SJCRH30 (cell line): ENCODE measurements around the gene C9orf50. TPM values are rescaled to one million over a fixed set of nuclear protein-coding genes. Genes with fewer than 3 reads are reported as not detected.
"Not testable (repeated sequence)": the region's sequence is repeated elsewhere in the genome, so short reads cannot be mapped to it uniquely, and the experiment has no call there.

Experiments used
- DNase-seq, 2 experiments: peaks; one replicate each; pipeline ENCODE4 v3.0.0-alpha.2; 2015 to 2020
- H3K27ac ChIP-seq: fragments of 250-450 bp; sonication (Bioruptor Pico); 2 replicates; pipeline ENCODE4 v1.5.1; 2020; ENCODE audit warnings: mild to moderate bottlenecking, moderate library complexity
- H3K27me3 ChIP-seq: fragments of 250-450 bp; sonication (Bioruptor Pico); 2 replicates; pipeline ENCODE4 v1.5.1; 2020; ENCODE audit warnings: mild to moderate bottlenecking, moderate library complexity
- H3K36me3 ChIP-seq: fragments of 250-450 bp; sonication (Bioruptor Pico); 2 replicates; pipeline ENCODE4 v1.5.1; 2020; ENCODE audit warnings: mild to moderate bottlenecking, moderate library complexity
- H3K4me1 ChIP-seq: fragments of 250-450 bp; sonication (Bioruptor Pico); 2 replicates; pipeline ENCODE4 v1.5.1; 2020; ENCODE audit warnings: mild to moderate bottlenecking, moderate library complexity
- H3K4me3 ChIP-seq: fragments of 250-450 bp; sonication (Bioruptor Pico); 2 replicates; pipeline ENCODE4 v1.5.1; 2020; ENCODE audit warnings: mild to moderate bottlenecking, moderate library complexity
- H3K9me3 ChIP-seq: fragments of 250-450 bp; sonication (Bioruptor Pico); replicated peaks from 2 replicates; pipeline ENCODE4 v1.5.1; 2020; ENCODE audit warnings: mild to moderate bottlenecking, moderate library complexity
- total RNA-seq: library from RNA; depleted of rRNA; stranded (reverse); fragments of >200 nt; shearing (Covaris generic); gene quantifications from 2 replicates; pipeline ENCODE4 v1.2.3, GENCODE V29; 2014; rRNA removed

The C9orf50 gene, protein sequence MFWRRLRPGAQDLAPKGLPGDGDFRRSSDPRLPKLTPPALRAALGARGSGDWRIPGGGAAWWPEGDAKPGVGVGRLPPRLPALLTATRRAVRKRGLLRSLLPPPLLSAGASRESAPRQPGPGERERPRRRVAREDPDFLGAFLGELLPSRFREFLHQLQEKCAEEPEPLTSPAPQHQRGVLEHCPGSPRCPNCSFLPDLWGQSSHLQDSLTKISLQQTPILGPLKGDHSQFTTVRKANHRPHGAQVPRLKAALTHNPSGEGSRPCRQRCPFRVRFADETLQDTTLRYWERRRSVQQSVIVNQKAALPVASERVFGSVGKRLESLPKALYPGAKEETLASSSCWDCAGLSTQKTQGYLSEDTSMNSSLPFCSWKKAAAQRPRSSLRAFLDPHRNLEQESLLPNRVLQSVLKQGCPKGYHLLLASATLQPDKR
- total RNA-seq = not detected in 2 replicates

DNA sequence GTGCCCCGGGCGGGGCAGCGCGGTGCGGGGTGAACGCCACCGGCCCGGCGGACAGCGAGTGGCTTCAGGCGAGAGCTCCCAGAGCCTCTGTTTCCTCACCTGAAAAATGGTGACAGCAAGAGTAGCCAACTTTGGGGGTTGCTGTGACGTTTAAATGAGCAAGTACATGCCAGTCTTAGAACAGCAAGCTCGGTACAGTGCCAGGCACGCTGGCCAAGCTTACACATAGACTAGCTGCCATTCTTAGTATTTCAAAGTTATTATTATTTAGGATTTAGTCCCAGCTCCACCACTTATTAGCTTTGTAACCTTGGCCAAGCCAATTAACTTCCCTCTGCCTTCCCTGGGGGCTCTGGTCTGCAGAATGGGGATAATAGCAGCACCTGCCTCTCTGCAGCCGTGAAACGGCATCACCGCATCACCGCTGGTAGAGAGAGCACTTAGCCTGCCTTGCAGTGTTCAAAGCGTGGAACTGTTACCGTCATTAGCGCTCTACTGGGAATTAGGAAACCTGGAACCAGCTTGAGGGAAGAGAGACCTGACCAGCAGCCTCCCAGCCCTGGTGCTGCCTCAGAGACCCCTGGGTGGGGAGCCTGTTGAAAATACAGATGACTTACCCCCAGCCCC is at the start of gene C9orf50:
Gene C9orf50 (minus strand): TSS at position 433 of the 627 bp plus-strand sequence. CDS start 527 bp downstream, outside the sequence.
- Histone ChIP-seq H3K4me3 (peak within 1 kb of the TSS; percentile 51), H3K27ac (no peak within 1 kb of the TSS), H3K36me3 (no peaks in the 10 kb centered on the region), H3K4me1 (no peaks in the 10 kb centered on the region), H3K27me3 (peaks cover 23% of the 10 kb centered on the region), H3K9me3 (no peaks in the 10 kb centered on the region)
- DNase-seq = no peak

DNA sequence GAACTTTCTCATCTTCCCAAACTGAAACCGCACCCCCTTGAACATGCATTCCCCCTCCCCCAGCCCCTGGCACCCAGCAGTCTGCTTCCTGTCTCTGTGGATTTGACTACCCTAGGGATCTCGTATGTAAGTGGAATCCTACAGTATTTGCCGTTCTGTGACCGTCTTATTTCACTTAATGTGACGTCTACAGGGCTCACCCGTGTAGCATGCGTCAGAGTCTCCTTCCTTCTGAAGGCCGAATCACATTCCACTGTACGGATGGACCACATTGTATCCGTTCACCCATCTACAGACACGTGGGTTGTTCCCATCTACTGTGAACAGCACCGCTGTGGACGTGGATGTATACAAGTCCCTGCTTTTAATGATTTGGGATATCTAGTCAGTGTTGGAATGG is 49.0 kb upstream of the C9orf50 start:
- H3K4me1 ChIP-seq = peaks cover 10% of the 10 kb centered on the region
- no peaks in the 10 kb centered on the region for H3K9me3 ChIP-seq
- H3K27ac ChIP-seq = no peak overlapping the region
- no peaks in the 10 kb centered on the region for H3K36me3 ChIP-seq
- no peak overlapping the region for H3K4me3 ChIP-seq
- peaks cover 43% of the 10 kb centered on the region for H3K27me3 ChIP-seq
- no peak for DNase-seq

DNA sequence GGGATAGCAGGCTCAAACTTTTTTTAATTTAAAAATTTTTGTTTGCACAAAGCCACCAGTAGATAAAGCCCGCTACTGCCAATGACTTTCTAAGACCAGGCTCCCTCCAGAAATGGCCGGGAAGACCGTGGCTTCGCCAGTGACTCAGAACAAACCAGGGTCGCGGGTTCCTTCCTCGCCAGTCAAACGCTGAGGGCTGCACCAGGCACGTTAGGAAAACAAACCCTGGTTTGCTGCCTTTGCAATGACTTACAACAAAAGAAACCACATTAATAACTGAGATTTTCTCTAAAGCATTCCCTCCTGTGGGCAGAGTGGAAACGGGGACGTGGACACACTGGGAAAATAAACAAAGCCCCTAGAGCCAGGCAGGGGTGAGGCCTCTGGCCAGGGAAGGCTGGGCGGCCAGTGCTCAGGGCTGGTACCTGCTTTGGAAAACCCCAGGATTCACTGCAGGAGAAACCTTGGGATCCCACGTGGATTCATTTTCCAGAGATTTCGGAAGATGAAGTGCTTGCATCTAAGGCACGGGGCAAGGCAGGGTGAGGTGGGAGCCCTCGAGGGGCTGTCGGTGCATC is 48.3 kb upstream of the C9orf50 start:
- H3K36me3 ChIP-seq = no peaks in the 10 kb centered on the region
- peaks cover 10% of the 10 kb centered on the region for H3K4me1 ChIP-seq
- H3K27ac ChIP-seq = no peak overlapping the region
- peaks cover 43% of the 10 kb centered on the region for H3K27me3 ChIP-seq
- no peak overlapping the region for H3K4me3 ChIP-seq
- H3K9me3 ChIP-seq = no peaks in the 10 kb centered on the region
- peak; percentile 42 to 44 for DNase-seq

DNA sequence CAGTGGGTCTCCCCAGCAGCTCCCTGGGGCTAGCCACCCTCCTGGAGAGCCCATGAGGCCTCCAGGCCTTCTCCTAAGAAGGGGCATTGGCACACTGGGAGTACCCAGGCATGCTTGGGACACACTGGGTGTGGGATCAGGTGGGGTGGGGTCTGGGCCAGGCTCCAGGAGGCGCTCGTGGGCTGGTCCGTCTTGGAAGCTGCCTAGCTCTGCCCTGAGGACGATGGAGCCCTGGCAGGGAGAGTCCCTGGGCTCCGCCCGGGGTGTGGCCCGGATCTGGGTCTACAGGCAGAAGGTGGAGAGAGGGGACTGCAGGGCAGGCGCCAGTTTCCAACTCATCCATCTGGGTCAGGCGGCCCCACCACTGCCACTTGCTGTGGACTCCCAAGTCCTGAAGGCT is 46.9 kb upstream of the C9orf50 start:
- Histone ChIP-seq H3K4me3 (no peak overlapping the region), H3K36me3 (no peaks in the 10 kb centered on the region), H3K27ac (no peak overlapping the region), H3K9me3 (no peaks in the 10 kb centered on the region), H3K27me3 (peaks cover 45% of the 10 kb centered on the region), H3K4me1 (no peaks in the 10 kb centered on the region)
- DNase-seq = no peak

DNA sequence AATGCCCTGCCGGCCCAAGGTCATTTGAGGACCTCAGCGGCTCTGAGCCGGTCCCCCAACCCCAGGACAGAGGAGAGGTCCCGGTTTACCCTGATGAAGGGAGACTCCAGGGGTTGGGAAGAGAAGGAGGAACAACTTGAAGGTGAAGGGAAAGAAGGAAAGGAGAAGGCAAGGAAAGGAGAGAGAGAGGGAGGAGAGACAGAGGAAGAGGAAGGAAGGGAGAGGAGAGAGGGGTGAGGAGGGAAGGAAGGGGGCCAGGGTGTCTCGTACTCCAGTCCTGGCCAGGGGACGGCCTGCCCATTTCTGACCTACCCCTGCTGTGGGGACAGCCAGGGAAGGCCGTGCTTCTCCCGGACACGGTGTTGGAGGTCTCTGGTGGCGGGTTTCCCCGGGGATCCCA is 46.5 kb upstream of the C9orf50 start:
- no peak for DNase-seq
- Histone ChIP-seq H3K9me3 (no peaks in the 10 kb centered on the region), H3K27me3 (peaks cover 45% of the 10 kb centered on the region), H3K4me1 (no peaks in the 10 kb centered on the region), H3K36me3 (no peaks in the 10 kb centered on the region), H3K4me3 (no peak overlapping the region), H3K27ac (no peak overlapping the region)

DNA sequence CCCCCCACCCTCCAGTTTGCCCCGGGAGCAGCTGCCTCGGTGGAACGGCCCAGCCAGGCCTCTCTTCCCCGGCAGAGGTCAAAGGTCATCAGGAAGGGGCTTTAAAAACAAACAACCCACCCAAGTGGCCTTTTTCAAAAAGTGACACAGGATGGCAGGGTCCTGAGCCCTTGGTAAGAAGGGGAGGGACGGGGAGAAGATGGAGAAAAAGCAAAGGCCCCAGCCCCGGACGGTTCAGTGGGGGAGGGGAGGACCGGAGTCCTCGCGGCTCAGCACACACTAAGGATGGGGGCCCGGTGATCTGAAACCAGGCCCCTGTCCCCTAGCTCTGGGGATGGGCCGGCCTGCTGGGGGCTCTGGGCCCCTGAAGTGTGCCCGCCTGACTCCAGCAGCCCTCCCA is 45.7 kb upstream of the C9orf50 start:
- no peaks in the 10 kb centered on the region for H3K36me3 ChIP-seq
- no peak for DNase-seq
- no peak overlapping the region for H3K27ac ChIP-seq
- no peaks in the 10 kb centered on the region for H3K9me3 ChIP-seq
- no peak overlapping the region for H3K4me3 ChIP-seq
- H3K4me1 ChIP-seq = no peaks in the 10 kb centered on the region
- H3K27me3 ChIP-seq = peaks cover 48% of the 10 kb centered on the region

DNA sequence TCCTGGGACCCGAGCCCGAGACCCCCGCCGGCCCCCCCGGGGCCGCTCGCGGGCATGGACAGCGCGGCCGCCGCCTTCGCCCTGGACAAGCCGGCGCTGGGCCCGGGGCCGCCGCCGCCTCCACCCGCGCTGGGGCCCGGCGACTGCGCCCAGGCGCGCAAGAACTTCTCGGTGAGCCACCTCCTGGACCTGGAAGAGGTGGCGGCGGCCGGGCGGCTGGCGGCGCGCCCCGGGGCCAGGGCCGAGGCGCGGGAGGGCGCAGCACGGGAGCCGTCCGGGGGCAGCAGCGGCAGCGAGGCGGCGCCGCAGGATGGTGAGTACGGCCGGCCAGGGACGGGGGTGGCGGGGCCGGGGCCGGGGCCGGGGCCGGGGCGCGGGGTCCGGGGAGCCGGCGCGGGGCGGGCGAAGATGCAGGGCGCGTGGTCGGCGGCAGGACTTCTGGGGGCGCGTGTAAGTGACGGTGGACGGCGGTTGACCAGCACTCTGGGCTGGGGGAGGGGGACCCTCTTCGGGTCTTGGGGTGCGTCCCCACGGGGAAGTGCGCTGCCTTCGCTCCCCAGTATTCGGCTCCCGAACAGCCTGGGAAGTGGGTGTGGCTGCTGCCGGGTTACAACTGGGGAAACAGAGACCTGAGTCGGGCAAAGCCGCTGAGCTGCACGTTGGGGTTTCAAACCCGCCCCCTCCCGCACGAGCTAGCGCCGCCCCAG is 45.1 kb upstream of the C9orf50 start:
- Histone ChIP-seq H3K27me3 (peaks cover 42% of the 10 kb centered on the region), H3K4me3 (no peak overlapping the region), H3K36me3 (no peaks in the 10 kb centered on the region), H3K27ac (no peak overlapping the region), H3K9me3 (no peaks in the 10 kb centered on the region), H3K4me1 (no peaks in the 10 kb centered on the region)
- no peak for DNase-seq

DNA sequence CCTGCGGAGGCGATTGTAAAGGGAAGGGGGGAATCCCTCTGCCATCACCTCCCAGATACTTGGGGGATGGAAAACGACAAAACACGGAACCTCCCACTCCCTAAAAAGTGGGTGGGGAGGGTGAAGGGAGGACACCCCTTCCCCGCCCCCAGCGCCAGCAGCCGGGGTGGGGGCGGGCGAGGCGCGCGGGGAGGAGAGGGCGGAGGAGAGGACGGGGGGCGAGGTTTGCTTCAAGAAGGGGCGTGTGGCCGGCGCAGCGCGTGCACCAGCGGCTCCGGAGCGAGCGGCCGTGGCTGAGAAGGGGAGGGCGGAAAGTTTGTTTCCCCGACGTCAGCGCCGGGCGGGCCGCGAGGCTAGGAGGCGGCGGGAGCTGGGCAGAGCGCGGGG is 44.5 kb upstream of the C9orf50 start, which contains the start of gene PRRX2:
Gene PRRX2 (plus strand): TSS at position 259 of the 387 bp plus-strand sequence. CDS start 221 bp downstream, outside the sequence.
- peaks cover 36% of the 10 kb centered on the region for H3K27me3 ChIP-seq
- H3K36me3 ChIP-seq = no peaks in the 10 kb centered on the region
- peak in 1 of 2 experiments; percentile 35 for DNase-seq
- no peak within 1 kb of the TSS for H3K27ac ChIP-seq
- no peaks in the 10 kb centered on the region for H3K4me1 ChIP-seq
- H3K9me3 ChIP-seq = no peaks in the 10 kb centered on the region
- H3K4me3 ChIP-seq = peak within 1 kb of the TSS; percentile 43

DNA sequence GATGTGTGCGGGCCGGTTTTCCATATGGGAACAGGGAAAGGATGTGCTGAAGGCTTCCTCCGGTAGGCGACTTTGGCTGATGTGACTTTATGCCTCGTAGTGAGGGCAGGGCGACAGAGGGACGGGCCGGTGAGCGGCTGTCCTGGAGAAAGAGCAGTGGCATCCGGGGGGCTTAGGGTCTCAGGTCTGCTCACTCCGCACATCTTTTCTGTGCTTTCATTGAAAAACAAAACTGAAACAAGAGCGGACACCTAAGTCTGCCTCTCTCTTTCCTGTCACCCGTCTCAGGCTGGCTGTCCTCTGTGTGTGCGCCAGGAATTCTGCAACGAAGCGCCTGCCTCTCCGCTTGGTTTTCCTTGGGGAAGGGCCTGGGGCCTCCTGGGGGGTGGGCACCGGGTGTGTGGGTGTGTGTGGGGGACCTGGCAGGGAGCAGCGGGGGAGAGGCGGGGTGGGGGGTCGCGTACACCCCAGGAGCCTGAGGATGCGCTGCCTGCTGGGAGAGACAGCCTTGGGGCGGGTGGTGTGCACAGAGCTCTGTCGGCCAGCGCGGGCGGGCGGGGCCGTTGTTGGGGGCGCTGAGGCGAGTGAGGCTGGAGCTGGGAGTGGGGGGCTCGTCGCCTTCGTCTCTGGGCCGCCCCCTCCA is 44.0 kb upstream of the C9orf50 start:
- Histone ChIP-seq H3K9me3 (no peaks in the 10 kb centered on the region), H3K27ac (no peak overlapping the region), H3K4me3 (peak overlapping the region; percentile 43), H3K27me3 (peaks cover 32% of the 10 kb centered on the region), H3K36me3 (no peaks in the 10 kb centered on the region), H3K4me1 (no peaks in the 10 kb centered on the region)
- DNase-seq = no peak

DNA sequence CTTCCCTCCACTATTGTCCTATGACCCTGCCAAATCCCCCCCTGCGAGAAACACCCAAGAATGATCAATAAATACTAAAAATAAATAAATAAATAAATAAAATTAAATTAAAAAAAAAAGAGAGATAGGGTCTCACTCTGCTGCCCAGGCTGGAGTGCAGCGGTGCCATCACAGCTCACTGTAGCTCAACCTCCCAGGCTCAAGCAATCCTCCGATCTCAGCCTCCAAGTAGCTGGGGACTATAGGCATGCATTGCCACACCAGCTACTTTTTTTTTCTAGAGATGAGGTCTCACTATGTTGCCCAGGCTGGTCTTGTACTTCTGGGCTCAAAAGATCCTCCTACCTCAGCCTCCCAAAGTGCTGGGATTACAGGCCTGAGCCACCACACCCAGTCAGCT is 41.3 kb upstream of the C9orf50 start:
- H3K27me3 ChIP-seq = peaks cover 30% of the 10 kb centered on the region
- not testable (repeated sequence) for H3K4me3 ChIP-seq, H3K36me3 ChIP-seq, H3K4me1 ChIP-seq, DNase-seq, H3K9me3 ChIP-seq, H3K27ac ChIP-seq

DNA sequence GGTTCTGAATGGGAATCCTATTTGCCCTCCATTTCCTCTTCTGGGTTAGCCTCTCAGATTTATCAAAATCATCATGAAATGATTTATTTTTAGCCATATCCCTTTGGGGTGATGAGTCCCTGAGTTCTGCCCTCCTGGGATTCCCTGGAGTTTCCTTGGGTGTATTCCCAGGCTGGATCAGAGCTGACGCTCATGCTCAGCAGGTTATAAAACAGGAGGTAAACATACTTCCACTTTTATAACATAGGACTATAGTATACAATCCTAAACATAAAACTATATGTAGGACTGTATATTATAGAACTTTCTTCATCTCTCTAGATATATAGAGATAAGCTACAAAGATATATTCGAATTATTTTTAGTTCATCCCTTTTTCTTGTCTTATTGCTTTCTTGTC is 40.1 kb upstream of the C9orf50 start:
- Histone ChIP-seq H3K9me3 (no peaks in the 10 kb centered on the region), H3K27me3 (peaks cover 40% of the 10 kb centered on the region), H3K4me1 (peaks cover 7% of the 10 kb centered on the region), H3K36me3 (no peaks in the 10 kb centered on the region), H3K27ac (no peak overlapping the region), H3K4me3 (no peak overlapping the region)
- DNase-seq = no peak

DNA sequence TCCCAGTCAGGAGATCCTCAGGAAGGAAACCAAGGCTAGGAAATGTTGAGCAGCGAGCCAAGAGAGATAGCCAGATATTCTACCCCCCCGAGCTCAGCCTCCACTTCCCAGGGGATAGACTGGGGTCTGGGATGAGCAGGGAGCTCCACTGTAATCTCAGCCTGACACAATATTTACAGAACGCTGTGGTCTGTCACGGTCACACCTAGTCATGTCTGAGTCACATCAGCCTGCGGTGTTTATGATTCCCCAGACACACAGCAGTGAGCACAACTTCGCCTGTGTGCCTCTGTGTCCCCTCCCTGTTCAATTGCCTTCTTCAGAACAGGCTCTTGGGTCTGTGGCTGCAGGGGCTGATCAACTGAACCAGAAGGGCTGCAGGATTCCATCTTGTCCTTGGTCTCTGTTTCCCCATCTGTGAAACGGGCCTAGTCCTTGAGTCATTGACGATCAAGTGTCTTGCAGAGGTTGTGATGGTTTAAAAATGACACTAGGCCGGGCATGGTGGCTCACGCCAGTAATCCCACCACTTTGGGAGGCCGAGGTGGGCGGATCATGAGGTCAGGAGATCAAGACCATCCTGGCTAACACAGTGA is 36.0 kb upstream of the C9orf50 start:
- H3K27ac ChIP-seq = no peak overlapping the region
- DNase-seq = peak; percentile 39 to 50
- H3K36me3 ChIP-seq = no peaks in the 10 kb centered on the region

DNA sequence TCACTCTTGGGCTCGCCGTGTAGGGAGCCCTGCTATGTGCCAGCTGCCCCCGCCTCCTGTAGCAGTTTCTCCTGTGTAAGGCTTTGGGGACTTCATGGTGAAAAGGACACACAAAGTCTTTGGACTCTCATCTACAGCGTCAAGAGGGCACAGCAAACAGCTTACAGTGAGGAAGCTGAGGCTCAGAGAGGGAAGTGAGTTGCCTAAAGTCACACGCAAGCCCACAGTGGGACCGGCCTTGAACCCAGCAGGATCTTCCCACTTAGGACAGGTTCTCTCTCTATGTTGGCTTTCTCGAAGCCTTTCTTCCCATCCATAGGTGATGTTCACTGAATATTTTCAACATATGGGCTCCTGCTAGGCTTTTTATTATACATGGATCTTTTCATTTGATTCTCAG is 34.8 kb upstream of the C9orf50 start:
- peaks cover 18% of the 10 kb centered on the region for H3K4me1 ChIP-seq
- H3K27me3 ChIP-seq = peaks cover 50% of the 10 kb centered on the region
- H3K4me3 ChIP-seq = no peak overlapping the region
- no peak overlapping the region for H3K27ac ChIP-seq
- no peaks in the 10 kb centered on the region for H3K36me3 ChIP-seq
- no peaks in the 10 kb centered on the region for H3K9me3 ChIP-seq
- no peak for DNase-seq

More for the DNA sequence above, 36.0 kb upstream of the C9orf50 start:
- Histone ChIP-seq H3K4me3 (no peak overlapping the region), H3K4me1 (peaks cover 18% of the 10 kb centered on the region), H3K27me3 (peaks cover 43% of the 10 kb centered on the region), H3K9me3 (no peaks in the 10 kb centered on the region)

DNA sequence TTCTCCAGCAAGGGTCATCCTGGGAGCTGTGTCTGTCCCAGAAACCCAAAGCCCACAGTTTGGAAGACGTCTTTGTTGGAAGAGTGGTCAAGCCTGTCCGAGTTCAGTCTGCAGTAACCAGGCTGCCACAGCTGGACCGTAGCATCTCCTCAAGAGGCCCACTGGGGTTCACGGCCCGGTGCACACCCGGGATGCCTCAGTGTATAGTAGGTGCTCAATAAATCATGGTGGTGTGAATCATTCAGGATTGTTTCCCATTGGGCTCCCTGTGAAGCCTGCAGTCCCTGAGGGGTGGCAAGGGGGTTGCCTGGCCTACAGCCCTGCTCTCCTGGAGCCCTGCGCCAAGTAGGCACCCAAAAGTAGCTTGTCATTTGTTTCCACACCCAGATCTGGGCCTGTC is 34.3 kb upstream of the C9orf50 start:
- H3K4me1 ChIP-seq = peaks cover 18% of the 10 kb centered on the region
- no peaks in the 10 kb centered on the region for H3K9me3 ChIP-seq
- no peak overlapping the region for H3K27ac ChIP-seq
- no peak for DNase-seq
- no peaks in the 10 kb centered on the region for H3K36me3 ChIP-seq
- peaks cover 54% of the 10 kb centered on the region for H3K27me3 ChIP-seq
- no peak overlapping the region for H3K4me3 ChIP-seq
